BE2C (cell line): ENCODE results near the gene MTA3.

Experiments used
- DNase-seq: peaks from one replicate; pipeline ENCODE4 v3.0.0-alpha.2; 2020
- H3K27me3 ChIP-seq: fragments of 250-450 bp; sonication (Bioruptor Pico); 2 replicates; pipeline ENCODE4 v1.5.1; 2020; ENCODE audit warnings: mild to moderate bottlenecking
- H3K36me3 ChIP-seq: fragments of 250-450 bp; sonication (Bioruptor Pico); 2 replicates; pipeline ENCODE4 v1.5.1; 2020; ENCODE audit warnings: mild to moderate bottlenecking
- H3K4me1 ChIP-seq: fragments of 250-450 bp; sonication (Bioruptor Pico); 2 replicates; pipeline ENCODE4 v1.5.1; 2020
- H3K4me3 ChIP-seq: 2 replicates; pipeline ENCODE4 v1.5.1; 2011; ENCODE audit warnings: low read depth, low read length
- H3K9me3 ChIP-seq: fragments of 250-450 bp; sonication (Bioruptor Pico); 2 replicates; pipeline ENCODE4 v1.5.1; 2020
- CTCF ChIP-seq: IDR thresholded peaks from 2 replicates; pipeline ENCODE4 v1.5.1; 2012; ENCODE audit warnings: mild to moderate bottlenecking, low read depth, low read length

The MTA3 gene

GRCh38 chr2:42770288-42771131 lies 202.1 kb downstream of the MTA3 start:
- H3K27me3 ChIP-seq: no peaks in the 10 kb centered on the region
- no peaks in the 10 kb centered on the region; the same call in 1 of the 2 replicates for H3K4me1 ChIP-seq
- no peak overlapping the region for H3K4me3 ChIP-seq
- H3K36me3 ChIP-seq: no peaks in the 10 kb centered on the region
- peak; percentile 75 for TF ChIP-seq CTCF
- peak; percentile 69 for DNase-seq
- no peaks in the 10 kb centered on the region for H3K9me3 ChIP-seq

GRCh38 chr2:42771546-42772153 lies 203.2 kb downstream of the MTA3 start:
- no peak for DNase-seq
- no peak for TF ChIP-seq CTCF
- Histone ChIP-seq H3K4me1 (no peaks in the 10 kb centered on the region; the same call in 1 of the 2 replicates), H3K36me3 (no peaks in the 10 kb centered on the region), H3K9me3 (no peaks in the 10 kb centered on the region), H3K27me3 (no peaks in the 10 kb centered on the region), H3K4me3 (no peak overlapping the region)

- no peak for TF ChIP-seq CTCF
- H3K27me3 ChIP-seq: no peaks in the 10 kb centered on the region
These were observed 206.8 kb downstream of the MTA3 start for GRCh38 chr2:42775186-42775585.

GRCh38 chr2:42775810-42776209 lies 207.4 kb downstream of the MTA3 start:
- H3K27me3 ChIP-seq: no peaks in the 10 kb centered on the region
- no peaks in the 10 kb centered on the region for H3K4me1 ChIP-seq
- DNase-seq: no peak
- H3K4me3 ChIP-seq: no peak overlapping the region
- 0 out of 2 replicates have a peak, but pooled peaks cover 4% of the 10 kb centered on the region for H3K9me3 ChIP-seq
- TF ChIP-seq CTCF: no peak
- H3K36me3 ChIP-seq: no peaks in the 10 kb centered on the region

More at GRCh38 chr2:42775186-42775585, 206.8 kb downstream of the MTA3 start:
- Histone ChIP-seq H3K4me3 (no peak overlapping the region), H3K4me1 (no peaks in the 10 kb centered on the region), H3K36me3 (no peaks in the 10 kb centered on the region), H3K9me3 (0 out of 2 replicates have a peak, but pooled peaks cover 4% of the 10 kb centered on the region)
- DNase-seq: no peak

GRCh38 chr2:42777883-42778805 lies 209.7 kb downstream of the MTA3 start:
- TF ChIP-seq CTCF: no peak
- H3K9me3 ChIP-seq: 0 out of 2 replicates have a peak, but pooled peaks cover 4% of the 10 kb centered on the region
- H3K4me3 ChIP-seq: no peak overlapping the region
- no peak for DNase-seq
- no peaks in the 10 kb centered on the region for H3K27me3 ChIP-seq
- no peaks in the 10 kb centered on the region for H3K36me3 ChIP-seq
- no peaks in the 10 kb centered on the region for H3K4me1 ChIP-seq
